Eye (tissue), 1 donor: ENCODE measurements around the gene GNAQ.
"Not testable (repeated sequence)": the region's sequence is repeated elsewhere in the genome, so short reads cannot be mapped to it uniquely, and the experiment has no call there.

ENCODE experiments used
- DNase-seq: peaks from one replicate; pipeline ENCODE4 v3.0.0-alpha.2; 2015

GNAQ gene

DNA sequence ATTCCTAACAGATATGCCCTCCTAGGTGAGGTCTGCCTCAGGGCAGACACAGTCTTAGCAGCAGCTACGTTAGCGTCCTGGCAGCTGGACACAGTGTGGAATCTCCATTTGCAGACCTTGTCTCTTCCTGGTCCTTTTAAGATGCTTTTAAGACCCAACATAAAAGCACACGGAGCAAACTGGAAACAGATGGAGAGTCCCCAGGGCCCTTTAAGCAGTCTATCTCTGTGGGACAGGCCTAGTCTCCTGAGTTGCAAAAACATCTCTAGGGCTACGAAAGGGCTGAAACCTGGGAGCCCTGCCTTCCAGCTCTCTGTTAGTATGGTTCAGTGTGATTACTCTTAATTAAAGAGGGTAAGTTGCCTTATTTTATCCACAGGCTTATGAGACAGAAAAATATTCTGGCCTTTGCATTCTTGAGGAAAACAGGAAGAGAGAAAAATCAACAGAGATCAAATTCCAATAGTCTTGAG lies 317.5 kb downstream of the GNAQ start:
- peak; percentile 59 for DNase-seq

DNA sequence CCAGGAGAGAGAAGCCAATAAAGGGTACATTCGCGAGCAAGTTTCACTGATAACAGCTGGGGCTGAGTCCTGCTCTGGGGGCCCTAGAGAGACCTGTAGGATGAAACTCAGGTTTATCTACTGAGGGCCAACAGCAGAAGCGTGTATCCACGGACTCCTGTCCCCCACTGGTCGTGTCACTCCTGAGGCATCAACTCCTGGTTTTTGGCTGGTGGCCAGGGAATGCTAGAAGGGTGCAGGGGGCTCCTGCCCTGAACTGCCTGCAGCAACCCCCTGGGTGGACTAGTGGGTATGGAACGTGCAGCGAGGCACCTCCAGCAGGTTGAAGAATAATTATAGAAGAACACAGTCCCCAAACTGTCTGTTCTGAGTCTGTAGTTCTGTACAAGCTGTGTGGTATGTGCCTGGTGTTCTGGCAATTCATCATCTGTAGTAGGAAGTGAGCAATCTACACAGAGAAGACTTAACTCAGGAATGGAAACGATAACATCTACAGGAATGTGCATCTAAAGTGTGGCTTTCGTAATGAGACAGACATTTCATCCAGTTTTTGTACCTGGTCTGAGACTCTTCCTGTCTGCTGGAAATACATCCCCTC lies 319.0 kb downstream of the GNAQ start:
- no peak for DNase-seq

DNA sequence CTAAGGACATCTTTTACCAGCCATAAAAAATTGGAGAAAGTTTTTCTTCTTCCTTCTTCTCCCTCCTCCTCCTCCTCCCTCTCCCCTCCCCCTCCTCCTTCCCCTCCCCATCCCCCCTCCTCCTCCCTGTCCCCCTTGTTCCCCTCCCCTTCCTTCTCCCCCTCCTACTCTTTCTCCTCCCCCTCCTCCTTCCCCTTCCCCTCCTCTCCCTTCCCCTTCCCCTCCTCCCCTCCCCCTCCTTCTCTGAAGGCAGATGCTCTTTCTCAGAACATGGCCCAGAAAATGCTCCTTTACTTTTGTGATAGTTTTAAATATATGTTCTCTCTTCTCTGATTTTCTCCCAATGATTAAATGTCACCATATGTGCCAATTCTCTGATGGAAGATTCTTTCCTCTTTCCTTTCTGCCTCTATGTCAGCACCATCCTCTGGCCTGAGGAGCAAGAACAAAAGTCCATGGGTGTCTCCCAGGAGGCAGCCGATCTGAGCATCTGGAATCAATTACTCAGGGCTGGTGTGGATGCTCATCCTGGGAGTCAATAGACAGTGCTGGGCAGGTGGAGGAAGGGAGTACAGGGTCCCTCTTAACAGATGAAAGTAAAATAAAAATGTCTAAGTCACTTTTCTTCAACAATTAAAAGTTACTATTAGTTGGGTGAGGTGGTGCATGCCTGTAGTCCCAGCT lies 320.5 kb downstream of the GNAQ start:
- DNase-seq = no peak

DNA sequence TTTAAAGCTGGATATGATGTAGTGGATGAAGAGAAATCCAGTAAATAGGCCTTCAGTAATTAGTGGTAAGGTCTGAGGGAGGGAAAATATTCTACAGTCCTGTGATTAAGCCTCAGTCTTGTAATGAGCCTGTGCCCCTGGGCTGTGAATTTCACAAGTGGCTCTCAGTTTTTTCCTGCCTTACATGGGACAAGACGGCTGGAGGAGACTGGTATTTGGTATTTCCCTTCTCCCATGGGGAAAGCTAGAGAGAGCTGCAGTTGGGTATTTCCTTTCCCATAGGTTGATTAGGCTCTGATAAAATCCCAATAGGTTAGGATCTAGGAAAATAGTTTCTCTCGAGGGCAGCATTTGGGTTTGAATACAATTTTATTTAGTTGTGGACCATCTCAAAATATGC lies 321.3 kb downstream of the GNAQ start:
- DNase-seq = no peak

DNA sequence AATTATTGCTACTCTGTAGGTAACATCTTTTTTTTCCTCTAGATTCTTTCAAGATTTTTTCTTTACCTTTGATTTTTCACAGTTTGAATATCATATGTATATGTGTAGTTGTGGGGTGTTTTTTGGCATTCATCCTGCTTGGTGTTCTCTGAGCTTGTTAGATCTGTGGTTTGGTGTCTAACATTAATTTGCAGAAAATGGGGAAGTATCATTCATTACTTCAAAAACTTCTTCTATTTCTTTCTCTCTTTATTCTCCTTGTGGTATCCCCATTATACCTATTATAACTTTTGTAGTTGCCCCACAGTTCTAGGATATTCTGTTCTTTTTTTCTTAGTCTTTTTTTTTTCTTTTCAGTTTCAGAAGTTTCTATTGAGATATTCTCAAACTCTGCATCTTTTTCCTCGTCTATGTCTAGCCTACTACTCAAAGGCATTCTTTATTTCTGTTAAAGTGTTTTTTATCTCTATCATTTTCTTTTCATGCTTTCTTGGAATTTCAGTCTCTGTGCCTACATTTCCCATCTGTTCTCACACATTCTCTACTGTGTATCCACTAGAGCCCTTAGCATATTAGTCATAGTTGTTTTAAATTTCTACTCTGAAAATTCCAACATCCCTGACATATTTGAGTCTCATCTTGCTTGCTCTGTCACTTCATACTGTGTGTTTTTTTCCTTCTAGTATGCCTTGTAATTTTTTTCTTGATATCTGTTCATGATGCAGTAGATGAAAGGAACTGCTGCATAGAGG lies 323.4 kb downstream of the GNAQ start:
- no peak for DNase-seq

DNA sequence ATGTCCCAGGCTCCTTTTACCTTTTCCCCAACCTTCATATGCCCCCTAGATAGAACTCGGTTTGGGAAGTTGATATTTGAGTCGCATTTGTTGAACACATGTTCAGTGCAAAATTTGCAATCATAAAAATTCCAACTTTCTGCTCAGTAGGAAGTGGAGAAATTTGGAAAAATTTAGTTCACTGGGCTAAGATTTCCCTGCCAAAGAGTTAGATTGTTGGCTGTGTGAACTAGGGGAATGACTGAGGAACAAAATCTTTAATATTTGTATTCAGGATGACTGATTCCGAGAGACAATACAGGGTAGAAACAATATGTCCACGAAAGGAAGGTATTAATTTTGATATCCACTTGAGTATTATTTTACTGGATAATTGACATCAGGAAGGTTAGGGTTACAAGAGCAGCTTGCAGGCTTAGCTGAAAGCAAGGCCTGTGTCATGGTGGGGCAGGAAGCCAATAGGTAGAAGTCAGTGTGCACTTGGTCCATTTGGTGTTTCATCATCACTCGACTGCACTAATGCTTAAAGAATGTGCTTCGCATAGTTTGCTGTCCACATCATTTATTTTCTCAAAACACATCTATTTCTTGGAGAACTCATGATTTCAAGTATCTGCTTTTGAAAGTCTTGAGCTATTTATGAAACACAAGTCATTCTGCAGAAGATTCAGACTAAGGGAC lies 324.1 kb downstream of the GNAQ start:
- DNase-seq = peak; percentile 37

DNA sequence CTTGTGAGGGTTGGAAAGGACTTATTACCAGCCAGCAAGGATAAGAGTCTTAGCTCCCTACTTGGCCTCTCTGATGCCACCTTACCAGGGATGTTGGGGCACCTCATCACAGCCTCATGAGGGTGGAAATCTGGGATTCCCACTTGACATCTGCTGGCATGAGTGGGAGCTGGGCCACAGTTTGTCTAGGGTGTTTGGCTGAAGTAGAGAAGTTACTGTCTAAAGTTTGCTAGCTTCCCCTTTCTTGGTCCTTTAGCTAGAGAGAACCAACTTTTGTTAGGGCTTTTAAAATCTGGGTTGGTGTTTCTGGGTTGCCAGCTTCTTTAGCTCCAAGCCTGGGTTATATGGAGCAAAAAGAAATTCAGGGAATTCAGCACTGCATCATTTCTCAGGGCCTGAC lies 326.0 kb downstream of the GNAQ start:
- no peak for DNase-seq

DNA sequence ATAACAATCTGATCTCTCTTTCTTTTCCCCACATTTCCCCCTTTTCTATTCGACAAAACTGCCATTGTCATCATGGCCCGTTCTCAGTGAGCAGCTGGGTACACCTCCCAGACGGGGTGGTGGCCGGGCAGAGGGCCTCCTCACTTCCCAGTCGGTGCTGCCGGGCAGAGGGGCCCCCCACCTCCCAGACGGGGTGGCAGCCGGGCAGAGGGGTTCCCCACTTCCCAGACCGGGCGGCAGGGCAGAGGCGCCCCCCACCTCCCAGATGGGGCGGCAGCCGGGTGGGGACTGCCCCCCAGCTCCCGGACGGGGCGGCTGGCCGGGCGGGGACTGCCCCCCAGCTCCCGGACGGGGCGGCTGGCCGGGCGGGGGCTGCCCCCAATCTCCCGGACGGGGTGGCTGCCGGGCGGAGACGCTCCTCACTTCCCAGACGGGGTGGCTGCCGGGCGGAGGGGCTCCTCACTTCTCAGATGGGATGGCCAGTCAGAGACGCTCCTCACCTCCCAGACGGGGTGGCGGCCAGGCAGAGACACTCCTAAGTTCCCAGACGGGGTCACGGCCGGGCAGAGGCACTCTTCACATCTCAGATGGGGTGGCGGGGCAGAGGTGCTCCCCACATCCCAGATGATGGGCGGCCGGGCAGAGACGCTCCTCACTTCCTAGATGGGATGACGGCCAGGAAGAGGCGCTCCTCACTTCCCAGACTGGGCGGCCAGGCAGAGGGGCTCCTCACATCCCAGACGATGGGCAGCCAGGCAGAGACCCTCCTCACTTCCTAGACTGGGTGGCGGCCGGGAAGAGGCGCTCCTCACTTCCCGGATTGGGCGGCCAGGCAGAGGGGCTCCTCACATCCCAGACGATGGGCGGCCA lies 328.9 kb downstream of the GNAQ start:
- not testable (repeated sequence) for DNase-seq

DNA sequence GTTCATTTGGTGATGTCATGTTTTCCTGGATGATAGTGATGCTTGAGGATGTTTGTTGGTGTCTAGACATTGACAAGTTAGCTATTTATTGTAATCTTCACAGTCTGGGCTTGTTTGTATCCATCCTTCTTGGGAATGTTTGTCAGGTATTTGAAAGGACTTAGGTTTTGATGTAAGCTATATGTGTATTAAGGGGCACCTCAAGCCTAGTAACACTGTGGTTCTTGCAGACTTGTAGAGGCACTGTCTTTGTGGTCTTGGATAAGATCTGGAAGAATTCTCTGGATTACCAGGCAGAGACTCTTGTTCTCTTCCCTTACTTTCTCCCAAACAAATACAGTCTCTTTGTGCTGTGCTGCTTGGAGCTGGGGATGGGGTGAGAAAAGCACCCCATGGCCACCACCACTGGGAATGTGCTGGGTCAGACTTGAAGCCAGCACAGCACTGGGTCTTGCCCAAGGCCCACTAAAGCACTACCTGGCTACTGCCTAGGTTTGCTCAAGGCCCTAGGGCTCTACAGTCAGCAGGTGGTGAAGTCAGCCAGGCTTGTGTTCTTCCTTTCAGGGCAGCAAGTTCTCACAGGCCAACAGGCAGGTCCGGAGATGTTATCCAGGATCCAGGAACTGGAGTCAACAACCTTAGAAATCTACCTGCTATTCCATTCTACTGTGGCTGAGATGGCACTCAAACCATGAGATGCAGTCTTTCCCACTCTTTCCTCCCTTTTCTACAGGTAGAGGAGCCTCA lies 334.2 kb downstream of the GNAQ start:
- no peak for DNase-seq

DNA sequence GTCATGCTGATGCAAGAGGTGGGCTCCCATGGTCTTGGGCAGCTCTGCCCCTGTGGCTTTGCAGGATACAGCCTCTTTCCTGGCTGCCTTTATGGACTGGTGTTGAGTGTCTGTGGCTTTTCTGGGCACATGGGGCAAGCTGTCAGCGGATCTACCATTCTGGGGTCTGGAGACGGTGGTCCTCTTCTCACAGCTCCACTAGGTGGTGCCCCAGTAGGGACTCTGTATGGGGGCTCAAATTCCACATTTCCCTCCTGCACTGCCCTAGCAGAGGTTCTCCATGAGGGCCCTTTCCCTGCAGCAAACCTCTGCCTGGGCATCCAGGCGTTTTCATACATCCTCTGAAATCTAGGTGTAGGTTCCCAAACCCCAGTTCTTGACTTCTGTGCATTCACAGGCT lies 340.9 kb downstream of the GNAQ start:
- DNase-seq = not testable (repeated sequence)

DNA sequence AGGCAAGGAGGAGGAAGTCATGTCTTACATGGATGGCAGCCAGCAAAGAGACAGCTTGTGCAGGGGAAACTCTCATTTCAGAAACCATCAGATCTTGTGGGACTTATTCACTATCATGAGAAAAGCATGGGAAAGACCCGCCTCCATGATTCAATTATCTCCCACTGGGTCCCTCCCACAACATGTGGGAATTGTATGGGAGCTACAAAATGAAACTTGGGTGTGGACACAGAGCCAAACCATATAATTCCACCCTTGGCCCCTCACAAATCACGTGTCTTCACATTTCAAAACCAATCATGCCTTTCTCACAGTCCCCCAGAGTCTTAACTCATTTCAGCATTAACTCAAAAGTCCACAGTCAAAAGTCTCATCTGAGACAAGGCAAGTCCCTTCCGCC lies 341.5 kb downstream of the GNAQ start:
- DNase-seq = not testable (repeated sequence)

DNA sequence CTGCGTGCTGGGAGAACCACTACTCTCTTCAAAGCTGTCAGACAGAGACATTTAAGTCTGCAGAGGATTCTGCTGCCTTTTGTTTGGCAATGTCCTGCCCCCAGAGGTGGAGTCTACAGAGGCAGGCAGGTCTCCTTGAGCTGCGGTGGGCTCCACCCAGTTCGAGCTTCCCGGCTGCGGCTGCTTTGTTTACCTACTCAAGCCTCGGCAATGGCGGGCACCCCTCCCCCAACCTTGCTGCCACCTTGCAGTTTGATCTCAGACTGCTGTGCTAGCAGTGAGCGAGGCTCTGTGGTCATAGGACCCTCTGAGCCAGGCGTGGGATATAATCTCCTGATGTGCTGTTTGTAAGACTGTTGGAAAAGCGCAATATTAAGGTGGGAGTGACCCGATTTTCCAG lies 343.9 kb downstream of the GNAQ start:
- DNase-seq = not testable (repeated sequence)

DNA sequence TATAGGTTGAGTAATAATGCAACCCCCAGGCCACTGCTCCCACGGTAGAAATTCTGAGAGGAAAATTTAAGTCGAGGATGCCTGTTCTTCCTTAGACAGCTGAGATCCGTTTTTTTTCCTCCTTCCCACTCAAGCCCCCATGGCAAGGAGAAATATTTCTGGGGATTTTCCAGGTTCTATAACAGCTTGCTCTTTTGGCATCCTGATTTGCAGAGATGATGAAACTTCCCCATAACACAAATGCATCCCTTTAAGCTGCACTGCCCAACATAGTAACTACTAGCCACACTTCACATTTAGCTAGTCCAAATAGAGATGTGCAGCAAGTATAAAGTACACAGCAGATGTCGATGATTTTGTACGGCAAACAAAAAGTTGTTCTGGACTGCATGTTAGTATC lies 351.0 kb downstream of the GNAQ start:
- no peak for DNase-seq

DNA sequence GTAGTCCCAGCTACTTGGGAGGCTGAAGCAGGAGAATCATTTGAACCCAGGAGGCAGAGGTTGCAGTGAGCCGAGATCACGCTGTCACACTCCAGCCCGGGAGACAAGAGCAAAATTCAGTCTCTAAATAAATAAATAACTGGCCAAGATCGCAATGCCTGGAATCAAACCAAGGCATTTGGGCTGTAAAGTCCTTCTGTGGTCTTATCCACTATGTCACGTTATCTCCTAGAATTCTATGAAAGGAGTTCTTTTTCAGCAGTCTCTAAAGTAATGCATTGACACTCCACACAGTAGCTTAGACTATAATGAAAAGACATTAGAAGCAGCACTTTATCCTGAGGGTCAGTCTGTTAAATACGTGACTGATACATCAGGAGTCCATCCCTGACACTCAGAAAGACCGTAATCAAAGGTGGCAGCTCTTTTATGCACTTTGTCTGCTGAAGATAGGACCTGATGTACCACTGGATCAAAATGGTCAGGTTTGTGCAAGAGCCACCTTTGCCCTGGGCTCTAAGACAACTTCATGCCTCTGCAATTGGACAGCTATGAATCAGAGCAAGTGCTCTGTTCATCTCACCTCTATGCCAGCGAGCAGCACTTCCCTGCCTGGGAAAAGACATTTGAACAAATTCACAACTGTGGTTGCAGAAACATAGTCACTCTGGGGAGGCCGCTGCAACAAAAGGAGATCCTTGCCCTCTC lies 351.8 kb downstream of the GNAQ start:
- DNase-seq = no peak

DNA sequence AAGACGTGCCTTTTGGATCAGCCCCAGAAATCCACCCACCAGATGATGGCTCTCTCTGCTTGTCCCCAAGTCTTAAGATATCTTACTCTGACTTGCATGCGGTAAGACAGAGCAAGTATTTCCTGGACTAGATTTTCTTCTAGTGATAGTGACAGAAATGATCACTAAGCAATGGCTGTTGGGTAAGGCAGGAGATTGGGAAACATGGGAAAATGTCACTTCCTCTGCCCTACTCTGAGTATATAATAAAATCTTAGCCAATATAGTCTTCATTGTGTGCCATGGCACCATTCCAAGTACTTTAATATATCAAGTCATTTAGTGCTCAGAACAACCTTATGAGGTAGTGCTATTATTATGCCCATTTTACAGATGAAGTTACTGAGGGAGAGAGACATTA lies 352.5 kb downstream of the GNAQ start:
- DNase-seq = no peak

DNA sequence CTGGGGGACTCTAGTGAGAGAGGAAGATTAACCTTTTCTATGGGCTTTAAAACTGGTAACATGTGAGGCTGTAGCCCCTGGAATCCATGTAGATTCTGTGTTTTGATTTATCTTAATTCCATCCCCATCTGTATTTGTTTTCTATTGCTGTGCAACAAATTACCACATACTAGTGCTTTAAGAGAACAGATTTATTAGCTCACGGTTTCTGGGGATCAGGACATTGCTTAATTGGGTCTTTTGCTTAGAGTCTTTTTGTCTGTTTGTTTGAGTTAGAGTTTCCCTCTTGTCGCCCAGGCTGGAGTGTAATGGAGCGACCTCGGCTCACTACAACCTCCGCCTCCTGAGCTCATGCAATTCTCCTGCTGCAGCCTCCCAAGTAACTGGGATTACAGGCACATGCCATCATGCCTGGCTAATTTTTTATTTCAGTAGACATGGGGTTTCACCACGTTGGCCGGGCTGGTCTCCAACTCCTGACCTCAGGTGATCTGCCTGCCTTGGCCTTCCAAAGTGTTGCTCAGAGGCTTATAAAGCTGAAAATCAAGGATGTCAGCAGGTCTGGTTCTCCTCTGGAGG lies 353.6 kb downstream of the GNAQ start:
- no peak for DNase-seq

DNA sequence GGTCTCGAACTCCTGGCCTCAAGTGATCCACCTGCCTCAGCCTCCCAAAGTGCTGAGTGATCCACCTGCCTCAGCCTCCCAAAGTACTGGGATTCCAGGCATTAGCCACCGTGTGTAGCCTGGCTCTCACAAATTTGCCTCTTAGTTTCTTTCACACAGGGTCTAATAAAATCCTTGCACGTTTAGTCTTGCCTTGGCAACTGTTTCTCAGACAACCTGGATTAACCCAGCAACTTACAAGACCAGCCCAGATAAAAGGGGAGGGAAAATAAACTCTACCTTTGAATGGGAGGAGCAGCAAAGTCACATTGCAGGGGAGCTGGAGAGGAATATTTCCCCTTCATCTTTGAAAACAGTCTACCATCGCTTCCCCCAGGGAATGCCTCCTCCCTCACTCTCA lies 354.2 kb downstream of the GNAQ start:
- no peak for DNase-seq

DNA sequence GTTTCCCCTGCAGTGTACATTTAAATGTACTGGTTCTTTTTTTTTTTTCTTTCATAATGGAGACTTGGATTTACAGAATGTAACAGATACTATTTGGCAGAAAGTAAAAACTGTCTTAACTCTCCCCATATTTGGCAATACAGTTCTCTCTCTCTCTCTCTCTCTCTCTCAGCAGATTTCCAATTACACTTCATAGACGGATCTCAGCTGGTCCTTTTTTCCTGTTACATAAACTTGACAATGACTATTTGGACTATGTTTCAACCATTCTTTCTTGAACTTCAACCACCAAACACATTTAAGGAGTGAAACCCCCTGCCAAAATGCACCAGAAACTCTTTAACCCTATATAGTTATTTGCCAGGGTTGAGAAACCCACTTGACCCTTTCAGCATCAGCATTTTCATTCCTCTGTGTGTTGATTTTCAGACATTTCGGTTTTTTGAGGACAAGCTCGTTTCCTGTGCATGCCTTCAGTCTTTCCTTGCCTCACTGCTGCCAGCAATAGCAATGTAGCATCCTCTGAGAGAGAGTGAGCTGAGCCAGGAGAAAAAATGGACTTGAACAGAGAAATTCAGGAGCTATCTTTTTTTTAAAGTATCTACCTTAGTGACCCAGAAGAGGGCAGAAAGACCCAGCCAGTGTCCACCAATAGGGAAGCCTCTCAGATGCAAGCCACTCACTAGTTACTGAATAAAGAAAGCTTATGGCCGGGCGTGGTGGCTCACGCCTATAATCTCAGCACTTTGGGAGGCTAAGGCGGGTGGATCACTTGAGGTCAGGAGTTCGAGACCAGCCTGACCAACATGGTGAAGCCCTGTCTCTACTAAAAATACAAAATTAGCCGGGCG lies 357.4 kb downstream of the GNAQ start:
- peak; percentile 44 for DNase-seq

DNA sequence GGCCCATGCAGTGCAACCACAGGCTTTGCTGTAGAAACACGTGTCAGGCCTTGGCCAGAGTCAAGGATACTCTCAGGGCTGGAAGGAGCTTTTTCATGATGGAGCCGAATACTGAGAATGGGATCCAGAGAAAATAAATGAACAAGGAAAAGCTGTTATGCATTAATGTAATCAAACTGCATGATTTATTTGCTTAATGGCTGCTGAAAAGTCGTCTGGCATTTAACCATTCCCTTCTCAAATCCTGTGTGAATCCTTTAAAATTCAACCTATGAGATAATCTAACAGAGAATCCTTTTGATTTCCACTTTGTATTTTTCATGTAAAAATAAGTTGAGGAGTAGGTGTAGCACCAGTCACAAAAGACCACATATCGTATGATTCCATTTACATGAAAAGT lies 359.4 kb downstream of the GNAQ start:
- DNase-seq = no peak

DNA sequence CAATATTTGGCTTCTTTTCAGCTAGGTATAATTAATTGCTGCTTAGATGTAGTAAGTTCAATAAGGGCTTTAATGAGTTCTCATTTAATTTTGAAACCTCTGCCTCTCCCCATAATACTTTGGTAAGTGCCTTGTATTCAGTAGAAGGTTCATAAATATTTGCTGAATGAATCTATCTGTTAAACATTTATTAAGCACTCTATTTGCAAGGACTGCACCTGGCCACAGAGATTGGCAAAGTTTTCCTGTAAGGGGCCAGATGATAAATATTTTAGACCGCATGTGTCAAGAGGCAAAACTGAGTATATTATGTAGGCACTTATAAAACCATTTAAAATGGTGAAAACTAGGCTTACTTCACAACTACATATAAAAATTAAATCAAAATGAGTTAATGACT lies 364.5 kb downstream of the GNAQ start:
- DNase-seq = no peak
